Thyroid gland (tissue), 4 donors: ENCODE data around the gene RAB3B. TPM values are rescaled to one million over a fixed set of nuclear protein-coding genes. Genes with fewer than 3 reads are reported as not detected.

Source experiments
- DNase-seq, 2 donors: peaks; one replicate each; pipeline ENCODE4 v3.0.0-alpha.2; 2019
- H3K27ac ChIP-seq, 3 donors: fragments of 200-600 bp; sonication (generic); 1 replicate in 2 of 3; 2 replicates in 1 of 3; pipeline ENCODE4 v1.5.1; 2016 to 2019; ENCODE audit warnings: mild to moderate bottlenecking in 1 of 3, moderate library complexity in 1 of 3
- H3K27me3 ChIP-seq: fragments of 200-600 bp; sonication (generic); one replicate; pipeline ENCODE4 v1.5.1; 2019
- H3K36me3 ChIP-seq, 2 donors: fragments of 200-600 bp; sonication (generic); one replicate each; pipeline ENCODE4 v1.5.1; 2016 to 2019
- H3K4me1 ChIP-seq, 2 donors: fragments of 200-600 bp; sonication (generic); one replicate each; pipeline ENCODE4 v1.5.1; 2017 to 2019
- H3K4me3 ChIP-seq, 3 donors: fragments of 200-600 bp; sonication (generic); replicated peaks in 1 of 3; 1 replicate in 2 of 3; 2 replicates in 1 of 3; pipeline ENCODE4 v1.5.1; 2016; ENCODE audit warnings: mild to moderate bottlenecking in 1 of 3
- H3K9me3 ChIP-seq: fragments of 200-600 bp; sonication (generic); one replicate; pipeline ENCODE4 v1.5.1; 2017
- POLR2A ChIP-seq, 2 donors: fragments of 450-650 bp; IDR thresholded peaks; one replicate each; pipeline ENCODE4 v1.6.1; 2017; ENCODE audit warnings: antibody characterized with exemption in 2 of 2, mild to moderate bottlenecking in 2 of 2, moderate library complexity in 1 of 2
- WGBS, 2 donors: methylation state at CpG; one replicate each; pipeline ENCODE4 v1.1.5; 2017; 5-methylcytosine and 5-hydroxymethylcytosine counted together
- intact Hi-C: fragments of 100-400 bp; cut with DNase I; formaldehyde crosslinking; loops from one replicate; pipeline ENCODE4 v1.15.1; 2023
- total RNA-seq, 4 donors: library from RNA; depleted of rRNA; stranded (reverse); fragments of >200 nt; gene quantifications; one replicate each; pipeline ENCODE4 v1.2.3, GENCODE V29; 2016
- TF ChIP-seq, protein P1 (sequence below), 6 experiments: fragments of 200-600 bp in 3 of 6; fragments of 450-650 bp in 3 of 6; sonication (generic) in 3 of 6; IDR thresholded peaks; one replicate each; pipeline ENCODE4 v1.5.1; 2016 to 2019; ENCODE audit warnings: antibody characterized with exemption in 6 of 6, mild to moderate bottlenecking in 2 of 6, inconsistent platforms in 1 of 6, moderate library complexity in 1 of 6

Gene RAB3B
- total RNA-seq, 4 donors from 2014 or later: under 0.01 TPM; not detected in 3

DNA sequence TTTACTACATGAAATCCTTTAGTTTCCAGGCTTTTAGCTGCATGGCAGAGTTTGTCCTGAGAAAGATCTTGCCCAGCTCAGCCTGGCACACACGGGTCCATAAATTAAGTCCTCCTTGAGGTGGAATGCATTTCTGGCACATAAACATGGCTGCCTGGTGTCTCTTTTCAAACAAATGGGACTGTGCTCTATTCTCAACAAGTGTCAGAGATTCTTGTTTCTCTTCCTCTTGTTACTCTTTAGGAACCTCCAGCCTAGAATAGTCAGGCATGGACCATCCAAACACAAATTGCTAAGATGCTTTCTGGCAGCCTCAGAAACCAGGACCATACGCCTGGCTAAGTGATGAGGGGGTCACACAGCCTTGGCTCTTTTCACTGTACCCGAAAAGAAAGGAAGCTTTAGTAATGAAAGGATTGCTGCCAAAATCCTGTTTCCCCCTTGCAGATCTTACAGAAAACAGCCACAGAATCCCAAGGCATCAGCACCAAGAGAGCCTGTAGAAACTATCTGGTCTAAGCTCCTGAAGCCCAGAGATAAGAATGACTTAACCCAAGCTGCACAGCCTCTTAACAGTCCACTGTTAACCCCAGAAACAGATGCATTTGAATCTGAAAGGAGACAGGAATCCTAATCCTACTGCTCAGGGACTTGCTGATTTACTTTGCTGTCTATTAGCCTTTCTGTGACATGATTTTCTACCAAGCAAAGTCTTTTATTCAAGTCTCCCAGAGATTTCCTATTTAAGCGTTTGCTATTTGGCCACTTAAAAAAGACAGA is 80.1 kb downstream of the RAB3B start:
- Histone ChIP-seq H3K4me1 (no peaks in the 10 kb centered on the region), H3K4me3 (no peak overlapping the region), H3K27ac (no peak overlapping the region), H3K36me3 (no peaks in the 10 kb centered on the region), H3K27me3 (no peaks in the 10 kb centered on the region), H3K9me3 (no peaks in the 10 kb centered on the region)
- intact Hi-C loops: no loop called here
- no peak for DNase-seq
- 87 to 88% methylated on average over 3 to 4 of the region's 4 CpGs for WGBS, 2 donors
- TF ChIP-seq POLR2A (IDR thresholded peaks at IDR 0.05): no peak
- TF ChIP-seq, protein P1, sequence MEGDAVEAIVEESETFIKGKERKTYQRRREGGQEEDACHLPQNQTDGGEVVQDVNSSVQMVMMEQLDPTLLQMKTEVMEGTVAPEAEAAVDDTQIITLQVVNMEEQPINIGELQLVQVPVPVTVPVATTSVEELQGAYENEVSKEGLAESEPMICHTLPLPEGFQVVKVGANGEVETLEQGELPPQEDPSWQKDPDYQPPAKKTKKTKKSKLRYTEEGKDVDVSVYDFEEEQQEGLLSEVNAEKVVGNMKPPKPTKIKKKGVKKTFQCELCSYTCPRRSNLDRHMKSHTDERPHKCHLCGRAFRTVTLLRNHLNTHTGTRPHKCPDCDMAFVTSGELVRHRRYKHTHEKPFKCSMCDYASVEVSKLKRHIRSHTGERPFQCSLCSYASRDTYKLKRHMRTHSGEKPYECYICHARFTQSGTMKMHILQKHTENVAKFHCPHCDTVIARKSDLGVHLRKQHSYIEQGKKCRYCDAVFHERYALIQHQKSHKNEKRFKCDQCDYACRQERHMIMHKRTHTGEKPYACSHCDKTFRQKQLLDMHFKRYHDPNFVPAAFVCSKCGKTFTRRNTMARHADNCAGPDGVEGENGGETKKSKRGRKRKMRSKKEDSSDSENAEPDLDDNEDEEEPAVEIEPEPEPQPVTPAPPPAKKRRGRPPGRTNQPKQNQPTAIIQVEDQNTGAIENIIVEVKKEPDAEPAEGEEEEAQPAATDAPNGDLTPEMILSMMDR (IDR thresholded peaks at IDR 0.05): no peak

DNA sequence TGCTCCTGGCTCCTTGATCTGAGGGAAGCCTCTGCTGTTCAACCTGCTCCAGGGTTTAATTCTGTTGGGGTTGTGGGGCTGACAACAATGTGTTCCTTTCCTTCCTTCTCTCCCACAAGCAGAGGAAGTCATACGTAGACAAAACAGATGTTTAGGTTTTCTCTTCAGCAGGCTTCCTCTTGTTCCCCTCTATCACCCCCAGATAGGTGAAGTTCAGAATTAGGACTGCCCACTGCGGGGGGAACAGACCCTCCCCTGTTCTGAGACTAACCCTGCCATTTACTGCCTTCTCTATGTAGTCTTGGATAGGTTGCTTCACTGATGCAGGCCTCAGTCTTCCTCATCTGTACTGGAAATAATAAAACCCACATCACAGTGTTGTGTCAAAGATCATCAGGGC is 82.0 kb downstream of the RAB3B start:
- TF ChIP-seq, protein P1 (IDR thresholded peaks at IDR 0.05): no peak
- no peak for TF ChIP-seq POLR2A (IDR thresholded peaks at IDR 0.05)
- DNase-seq: no peak
- no peaks in the 10 kb centered on the region for H3K9me3 ChIP-seq
- no peaks in the 10 kb centered on the region for H3K27me3 ChIP-seq
- H3K36me3 ChIP-seq: no peaks in the 10 kb centered on the region
- 61 to 76% methylated on average over 2 of the region's 2 CpGs for WGBS, 2 donors
- H3K4me3 ChIP-seq: no peak overlapping the region
- H3K27ac ChIP-seq: no peak overlapping the region
- no peaks in the 10 kb centered on the region for H3K4me1 ChIP-seq
- intact Hi-C loops: no loop called here

GRCh38 chr1:51907079-51907702 is 83.3 kb downstream of the RAB3B start:
- Histone ChIP-seq H3K27ac (no peak overlapping the region), H3K4me1 (no peaks in the 10 kb centered on the region), H3K27me3 (no peaks in the 10 kb centered on the region), H3K4me3 (no peak overlapping the region), H3K36me3 (no peaks in the 10 kb centered on the region), H3K9me3 (no peaks in the 10 kb centered on the region)
- WGBS, 2 donors: 74 to 78% methylated on average over 4 of the region's 4 CpGs
- TF ChIP-seq, protein P1 (IDR thresholded peaks at IDR 0.05): no peak
- TF ChIP-seq POLR2A (IDR thresholded peaks at IDR 0.05): no peak
- intact Hi-C loops: no loop called here
- no peak for DNase-seq

GRCh38 chr1:51906306-51907078 is 84.0 kb downstream of the RAB3B start:
- WGBS, 2 donors: 59 to 77% methylated on average over 4 of the region's 4 CpGs

More at GRCh38 chr1:51906306-51907078, 84.0 kb downstream of the RAB3B start:
- no peak overlapping the region for H3K27ac ChIP-seq
- TF ChIP-seq, protein P1 (IDR thresholded peaks at IDR 0.05): no peak
- TF ChIP-seq POLR2A (IDR thresholded peaks at IDR 0.05): no peak
- intact Hi-C loops: no loop called here
- no peaks in the 10 kb centered on the region for H3K36me3 ChIP-seq
- H3K4me3 ChIP-seq: no peak overlapping the region
- no peaks in the 10 kb centered on the region for H3K27me3 ChIP-seq
- no peak for DNase-seq
- no peaks in the 10 kb centered on the region for H3K9me3 ChIP-seq
- no peaks in the 10 kb centered on the region for H3K4me1 ChIP-seq
